ENCODE measurements around the gene SHE. TPM values are rescaled to one million over a fixed set of nuclear protein-coding genes. Genes with fewer than 3 reads are reported as not detected.
"Not testable (repeated sequence)": the region's sequence is repeated elsewhere in the genome, so short reads cannot be mapped to it uniquely, and the experiment has no call there.

SHE gene
- polyA plus RNA-seq, 3 donors: 9.6 to 11.2 (median 10.6) TPM

DNA sequence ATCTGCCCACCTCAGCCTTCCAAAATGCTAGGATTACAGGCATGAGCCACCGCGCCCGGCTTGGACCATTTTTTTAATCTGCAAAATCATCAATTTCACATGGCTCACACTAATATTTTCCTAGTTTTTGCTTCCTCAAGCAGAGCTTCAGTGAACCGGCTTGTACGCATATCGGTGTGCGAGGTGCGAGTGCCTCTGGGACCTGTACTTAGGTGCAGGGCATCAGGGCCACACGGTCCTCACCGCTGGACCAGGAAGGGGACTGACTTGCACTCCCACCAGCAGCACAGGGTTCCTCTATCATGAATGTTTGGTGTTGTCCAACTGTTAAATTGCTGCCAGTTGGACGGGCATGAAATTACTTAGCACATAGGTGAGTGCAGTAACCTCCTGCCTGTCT is 15.4 kb upstream of the SHE start:
- DNase-seq (ENCODE audit: low read depth in 3 of 3, low spot score in 2 of 3): no peak

GRCh38 chr1:154514066-154514553 is 11.9 kb upstream of the SHE start:
- no peak for DNase-seq (ENCODE audit: low read depth in 3 of 3, low spot score in 2 of 3)

GRCh38 chr1:154512760-154513159 is 10.5 kb upstream of the SHE start:
- DNase-seq (ENCODE audit: low read depth in 3 of 3, low spot score in 2 of 3): no peak

DNA sequence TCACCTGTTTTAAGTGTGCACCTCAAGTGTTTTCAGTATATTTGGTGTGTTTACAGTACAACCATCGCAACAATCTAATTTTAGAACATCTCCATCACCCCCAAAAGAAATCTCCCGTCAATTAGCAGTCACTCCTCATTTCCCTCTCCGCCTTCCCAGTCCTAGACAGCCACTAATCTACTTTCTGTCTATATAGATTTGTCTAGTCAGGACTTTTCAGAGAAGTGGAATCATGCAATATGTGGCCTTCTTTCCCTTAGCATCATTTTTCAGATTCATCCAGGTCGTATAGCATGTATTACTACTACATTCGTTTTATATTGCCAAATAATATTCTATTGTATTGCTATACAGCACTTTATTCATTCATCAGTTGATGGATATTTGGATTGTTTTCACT is 1.7 kb upstream of the SHE start:
- DNase-seq (ENCODE audit: low read depth in 3 of 3, low spot score in 2 of 3): no peak

- no peak for DNase-seq (ENCODE audit: low read depth in 3 of 3, low spot score in 2 of 3)
Observed at GRCh38 chr1:154502744-154503115, 518 bp upstream of the SHE start.

DNA sequence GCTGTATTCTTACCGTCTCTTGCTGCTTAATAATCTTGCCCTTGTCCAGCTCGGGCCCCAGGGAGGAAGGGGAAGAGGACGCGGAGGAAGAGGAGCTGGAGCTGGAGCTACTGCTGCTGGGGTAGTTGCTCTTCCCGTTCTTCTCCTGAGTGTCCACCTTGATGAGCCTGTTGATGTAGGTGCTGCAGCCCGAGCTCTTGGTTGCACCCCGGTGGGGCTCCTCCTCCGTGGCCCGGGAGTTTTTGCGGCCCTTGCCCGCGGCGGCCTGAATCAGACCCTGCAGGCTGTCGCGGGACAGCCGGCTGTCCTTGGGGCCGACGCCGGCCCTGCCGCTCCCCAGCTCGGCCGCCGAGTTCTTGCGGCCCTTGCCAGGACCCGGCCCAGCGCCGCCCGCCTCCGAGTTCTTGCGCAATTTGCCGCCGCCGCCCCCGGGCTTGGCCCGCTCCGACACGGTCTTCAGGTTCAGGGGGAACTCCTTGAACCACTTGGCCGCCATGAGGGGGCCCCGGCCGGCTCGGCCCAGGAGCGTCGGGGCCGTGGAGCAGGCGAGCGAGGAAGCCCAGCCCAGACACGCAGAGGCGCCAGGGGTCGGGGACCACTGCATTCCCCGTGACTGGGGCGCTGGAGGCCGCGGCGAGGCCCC is 668 bp downstream of the SHE start:
- no peak for DNase-seq (ENCODE audit: low read depth in 3 of 3, low spot score in 2 of 3)

DNA sequence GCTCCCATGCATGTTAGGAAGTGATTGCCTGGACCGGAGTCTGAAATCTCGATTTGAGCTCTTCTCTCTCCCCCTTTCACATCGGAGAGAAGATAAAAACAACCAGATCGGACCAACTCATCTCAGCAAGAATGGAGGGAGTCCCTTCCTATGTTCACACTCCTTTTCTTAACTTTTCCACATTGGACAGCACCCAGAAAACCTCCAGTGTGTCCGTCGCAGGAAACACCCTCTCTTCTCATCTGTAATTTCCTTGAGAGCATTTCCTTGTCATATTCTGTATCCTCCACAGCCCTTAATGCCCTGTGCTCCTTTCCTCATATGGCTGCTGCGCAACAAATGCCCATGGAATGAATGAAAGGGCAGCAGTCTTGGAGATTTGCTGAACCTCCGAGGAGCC is 1.7 kb downstream of the SHE start:
- DNase-seq (ENCODE audit: low read depth in 3 of 3, low spot score in 2 of 3): no peak

DNA sequence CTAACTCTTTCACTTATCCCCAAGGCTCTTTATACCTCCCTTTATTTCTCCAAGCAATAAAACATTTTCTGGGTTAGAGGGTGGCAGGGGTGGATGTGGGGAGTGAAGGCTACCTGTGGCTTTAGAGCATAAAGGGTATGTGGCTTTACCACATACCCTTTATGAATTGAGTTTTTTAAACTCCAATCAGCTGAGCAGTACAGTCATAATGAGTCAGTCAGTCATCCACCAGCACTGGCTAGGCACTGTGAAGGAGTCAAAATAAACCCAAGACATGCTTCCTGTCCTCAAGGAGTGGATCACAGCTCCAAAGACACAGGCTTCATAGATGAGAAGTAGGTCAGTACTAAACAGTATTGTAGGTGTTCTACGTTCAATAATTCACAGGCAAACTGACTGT is 2.8 kb downstream of the SHE start:
- no peak for DNase-seq (ENCODE audit: low read depth in 3 of 3, low spot score in 2 of 3)

GRCh38 chr1:154497026-154497806 is 5.0 kb downstream of the SHE start:
- DNase-seq (ENCODE audit: low read depth in 3 of 3, low spot score in 2 of 3): no peak

DNA sequence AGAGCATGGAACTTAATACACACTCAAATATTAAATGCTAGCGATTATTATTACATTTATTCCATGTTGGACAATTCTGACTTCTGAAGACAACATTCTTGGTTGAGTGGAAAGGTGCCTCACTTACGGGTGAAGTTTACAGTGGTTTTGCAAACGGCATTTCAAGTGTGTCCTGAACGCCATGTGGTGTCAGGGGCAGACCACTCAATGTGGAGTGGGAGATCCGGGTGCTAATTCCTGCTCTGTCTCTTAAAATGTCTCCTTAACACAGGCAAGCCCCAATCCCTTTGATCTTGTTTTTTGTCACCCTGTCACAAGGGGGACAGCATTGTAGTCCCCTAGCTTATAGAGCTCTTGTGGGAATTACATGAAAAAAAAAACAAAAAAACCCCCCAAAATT is 5.8 kb downstream of the SHE start:
- DNase-seq (ENCODE audit: low read depth in 3 of 3, low spot score in 2 of 3): no peak

DNA sequence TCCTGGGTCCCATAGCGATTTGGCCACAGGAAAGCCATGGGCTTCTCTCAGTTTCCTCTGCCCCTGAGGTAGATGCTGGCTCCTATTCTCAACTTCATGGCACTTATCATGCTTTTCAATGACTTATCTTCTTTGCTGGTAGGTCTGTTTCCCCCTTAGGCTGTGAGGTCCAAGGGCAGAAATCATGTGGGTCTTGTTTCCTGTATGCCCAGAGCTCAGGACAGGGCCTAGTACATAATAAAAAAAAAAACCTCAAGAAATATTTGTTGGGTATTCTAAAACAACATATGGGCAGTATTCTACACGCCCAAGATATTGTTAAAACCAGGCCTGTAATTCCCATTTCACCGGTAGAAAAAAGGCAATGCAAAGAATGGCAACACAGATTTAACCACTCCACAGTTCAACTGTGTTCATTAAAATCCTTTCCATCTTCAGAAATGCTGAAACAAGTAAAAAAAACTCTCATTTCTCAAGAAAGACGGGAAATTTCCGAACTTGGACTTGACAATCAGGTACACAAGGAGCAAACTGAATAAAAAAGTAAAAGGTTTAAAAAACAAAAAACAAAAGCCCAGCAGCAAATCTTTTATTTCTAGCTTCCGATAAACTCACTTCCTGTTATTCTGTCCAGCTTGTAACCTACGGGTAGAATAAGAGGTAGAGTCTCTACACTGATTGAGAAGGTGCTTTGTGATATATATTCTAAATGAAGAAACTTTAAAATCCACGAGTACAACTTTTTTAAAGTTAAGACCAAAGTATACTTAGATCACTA is 6.5 kb downstream of the SHE start:
- no peak for DNase-seq (ENCODE audit: low read depth in 3 of 3, low spot score in 2 of 3)

DNA sequence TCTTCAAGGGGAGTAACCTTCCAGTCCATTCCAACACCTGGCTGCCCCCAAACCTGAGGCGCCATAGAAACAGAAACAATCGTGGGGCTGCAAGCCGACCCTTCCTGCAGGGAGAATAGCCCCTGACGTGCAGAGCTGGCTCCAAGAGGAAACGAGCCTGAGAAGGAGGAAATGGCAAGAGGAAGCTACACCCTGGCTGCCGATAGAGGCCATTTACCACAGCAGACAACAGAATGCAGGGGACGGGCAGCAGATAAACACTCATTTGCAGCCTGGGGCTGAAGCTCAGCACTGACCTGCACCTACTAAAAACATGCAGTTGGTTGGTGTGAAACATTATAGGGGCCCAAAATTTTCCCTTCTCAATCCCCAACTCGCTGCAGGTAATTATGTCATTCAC is 8.9 kb downstream of the SHE start:
- DNase-seq (ENCODE audit: low read depth in 3 of 3, low spot score in 2 of 3): no peak

DNA sequence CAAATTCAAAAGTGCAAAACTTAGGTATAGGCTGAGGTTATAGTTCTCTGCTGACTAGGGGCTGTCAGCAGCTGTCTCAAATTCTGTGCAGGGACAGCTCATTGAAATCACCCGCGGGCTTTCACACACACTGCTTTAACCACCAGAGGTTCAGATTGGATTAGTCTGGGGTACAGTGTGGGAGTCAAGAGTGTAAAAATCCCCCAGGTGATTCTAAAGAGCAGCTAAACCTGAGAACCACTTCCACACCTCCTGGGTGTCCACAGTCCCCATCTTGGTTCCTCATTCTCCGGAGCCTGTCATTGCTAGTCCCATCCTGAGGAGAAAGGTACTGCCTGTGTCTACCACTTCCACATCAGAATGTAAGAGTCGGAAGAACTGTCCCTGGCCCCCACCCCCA is 10.1 kb downstream of the SHE start:
- no peak for DNase-seq (ENCODE audit: low read depth in 3 of 3, low spot score in 2 of 3)

DNA sequence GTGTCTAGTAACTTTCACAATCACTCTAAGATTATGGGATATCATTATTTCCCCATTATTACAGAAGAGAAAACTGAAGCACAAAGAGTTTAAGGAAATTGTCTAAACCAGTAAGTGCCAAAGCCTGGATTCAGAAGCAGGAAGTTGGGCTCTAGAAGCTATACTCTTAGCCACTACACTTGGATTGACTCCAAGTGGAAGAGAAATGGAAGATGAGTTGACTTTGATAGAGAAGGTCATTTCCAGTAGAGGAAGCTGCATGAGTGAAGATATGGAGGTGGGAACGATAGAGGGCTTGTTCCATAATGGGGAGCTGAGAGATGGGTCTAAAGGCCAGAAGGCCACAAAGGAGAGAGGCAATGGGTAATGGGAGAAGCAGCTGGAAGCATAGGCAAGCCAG is 11.9 kb downstream of the SHE start:
- DNase-seq (ENCODE audit: low read depth in 3 of 3, low spot score in 2 of 3): no peak

GRCh38 chr1:154489695-154490274 is 12.4 kb downstream of the SHE start:
- no peak for DNase-seq (ENCODE audit: low read depth in 3 of 3, low spot score in 2 of 3)

DNA sequence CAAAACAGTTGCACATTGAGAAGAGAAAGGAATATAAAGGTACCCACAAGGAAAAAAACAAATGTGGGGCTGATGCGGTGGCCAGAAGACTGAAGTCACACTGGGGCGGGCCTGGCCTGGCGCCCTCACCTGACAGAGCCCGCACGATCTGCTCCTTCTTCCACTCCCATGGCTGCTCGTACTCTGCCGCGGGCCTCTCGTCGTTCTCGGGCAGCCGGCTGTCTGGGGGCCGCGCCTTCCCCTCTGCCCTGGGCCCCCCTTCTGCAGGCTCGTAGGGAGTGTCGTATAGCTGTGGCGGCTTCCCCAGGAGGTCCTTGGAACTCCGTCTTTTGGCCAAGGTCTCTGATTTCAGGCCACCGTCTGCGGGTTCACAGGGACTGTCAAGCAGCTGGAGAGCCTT is 13.3 kb downstream of the SHE start:
- no peak for DNase-seq (ENCODE audit: low read depth in 3 of 3, low spot score in 2 of 3)

GRCh38 chr1:154486756-154487155 is 15.5 kb downstream of the SHE start:
- not testable (repeated sequence) for DNase-seq (ENCODE audit: low read depth in 3 of 3, low spot score in 2 of 3)

- no peak for DNase-seq (ENCODE audit: low read depth in 3 of 3, low spot score in 2 of 3)
Observed at GRCh38 chr1:154485910-154486496, 16.2 kb downstream of the SHE start.

GRCh38 chr1:154485106-154485505 is 17.1 kb downstream of the SHE start:
- DNase-seq (ENCODE audit: low read depth in 3 of 3, low spot score in 2 of 3): no peak

DNA sequence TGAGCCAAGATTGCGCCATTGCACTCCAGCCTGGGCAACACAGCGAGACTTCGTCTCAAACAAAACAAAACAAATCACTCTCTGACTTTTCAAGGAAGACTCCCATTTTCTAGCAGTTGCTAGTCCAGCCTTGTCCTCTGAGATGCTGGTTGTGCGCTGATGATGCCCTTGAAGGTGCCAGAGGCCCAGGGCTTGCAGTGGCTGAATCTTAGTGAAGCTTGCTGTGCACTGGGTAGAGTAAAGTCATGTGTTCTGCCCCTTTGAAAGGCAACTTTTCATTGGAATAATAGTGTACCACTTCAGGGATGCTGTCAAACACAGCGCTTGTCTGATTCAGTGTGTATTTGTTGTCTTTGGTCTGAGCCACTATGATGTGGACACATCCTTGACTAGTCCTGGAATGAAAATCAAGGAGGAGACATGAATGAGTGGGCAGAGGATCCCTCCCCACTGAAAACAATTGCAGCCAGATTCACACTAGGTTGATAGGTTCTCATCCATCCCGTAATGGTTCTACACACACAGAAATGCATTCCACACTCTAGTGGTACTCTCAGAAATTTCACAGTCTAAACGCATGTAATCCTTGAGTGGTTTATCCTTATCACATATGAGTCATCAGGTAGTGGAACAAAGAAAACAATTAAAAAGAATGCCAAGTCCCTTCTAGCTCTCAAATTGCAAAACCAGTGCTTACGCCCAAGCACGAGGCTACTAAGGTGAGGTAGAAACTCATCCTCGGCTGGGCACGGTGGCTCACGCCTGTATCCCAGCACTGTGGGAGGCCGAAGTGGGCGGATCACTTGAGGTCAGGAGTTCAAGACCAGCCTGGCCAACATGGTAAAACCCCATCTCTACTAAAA is 18.0 kb downstream of the SHE start:
- DNase-seq (ENCODE audit: low read depth in 3 of 3, low spot score in 2 of 3): no peak

Data from right renal cortex interstitium (tissue), 3 donors.